Endodermal cell (in vitro differentiated cells): ENCODE measurements around the gene UPK3B. TPM values are rescaled to one million over a fixed set of nuclear protein-coding genes. Genes with fewer than 3 reads are reported as not detected.
"Not testable (repeated sequence)": the region's sequence is repeated elsewhere in the genome, so short reads cannot be mapped to it uniquely, and the experiment has no call there.

ENCODE experiments used
- DNase-seq: peaks from one replicate; pipeline ENCODE4 v3.0.0-alpha.2; 2017
- H3K27ac ChIP-seq: 2 replicates; pipeline ENCODE4 v1.5.1; 2013; ENCODE audit warnings: mild to moderate bottlenecking, low read depth, low read length, moderate library complexity
- H3K27me3 ChIP-seq: 2 replicates; pipeline ENCODE4 v1.6.1; 2013; ENCODE audit warnings: mild to moderate bottlenecking, low read length, moderate library complexity; ENCODE audit not compliant: insufficient read depth, control insufficient read depth, poor library complexity, severe bottlenecking
- H3K36me3 ChIP-seq: 2 replicates; pipeline ENCODE4 v1.7.0; 2013; ENCODE audit warnings: mild to moderate bottlenecking, low read length, moderate library complexity; ENCODE audit not compliant: control insufficient read depth, insufficient read depth
- H3K4me1 ChIP-seq: one replicate; pipeline ENCODE4 v1.7.0; 2013; ENCODE audit warnings: low read length; ENCODE audit not compliant: control insufficient read depth, insufficient read depth
- H3K4me3 ChIP-seq: 2 replicates; pipeline ENCODE4 v1.5.1; 2013; ENCODE audit warnings: mild to moderate bottlenecking, low read length, moderate library complexity
- H3K9ac ChIP-seq: 2 replicates; pipeline ENCODE4 v1.6.1; 2013; ENCODE audit warnings: mild to moderate bottlenecking, low read length, moderate library complexity; ENCODE audit not compliant: poor library complexity, severe bottlenecking; ENCODE audit errors: extremely low read depth
- H3K9me3 ChIP-seq: 2 replicates; pipeline ENCODE4 v1.6.1; 2013; ENCODE audit warnings: mild to moderate bottlenecking, low read length, moderate library complexity; ENCODE audit not compliant: control insufficient read depth
- H3K27ac Mint-ChIP-seq: 2 replicates; pipeline ENCODE4 v1.8.0; 2020; ENCODE audit warnings: mixed read lengths
- H3K27me3 Mint-ChIP-seq: 2 replicates; pipeline ENCODE4 v1.8.0; 2021; ENCODE audit warnings: mild to moderate bottlenecking, mixed read lengths; ENCODE audit not compliant: insufficient read depth
- H3K36me3 Mint-ChIP-seq: 2 replicates; pipeline ENCODE4 v1.8.0; 2020; ENCODE audit warnings: low read depth, mixed read lengths
- H3K4me1 Mint-ChIP-seq: 2 replicates; pipeline ENCODE4 v1.8.0; 2020; ENCODE audit warnings: mixed read lengths
- H3K4me3 Mint-ChIP-seq: 2 replicates; pipeline ENCODE4 v1.8.0; 2020; ENCODE audit warnings: mild to moderate bottlenecking, moderate library complexity, mixed read lengths
- H3K9me3 Mint-ChIP-seq: 2 replicates; pipeline ENCODE4 v1.8.0; 2020; ENCODE audit warnings: mild to moderate bottlenecking, mixed read lengths
- WGBS, 2 experiments: methylation state at CpG; one replicate each; pipeline versions ENCODE4 v1.1.5 to v1.1.7; 2013; ENCODE audit warnings: missing lambda C conversion rate in 2 of 2, mixed read lengths in 1 of 2; ENCODE audit not compliant: insufficient coverage in 1 of 2, insufficient read length in 1 of 2; 5-methylcytosine and 5-hydroxymethylcytosine counted together
- total RNA-seq, 2 donors: library from RNA; stranded (reverse); fragmentation: NEBNext Ultra II Directional in 1 of 2; extraction: Animal tissue kit (Norgen Biotek cat#: 25700) in 1 of 2; gene quantifications; 2 replicates in 1 of 2; 3 replicates in 1 of 2; pipeline ENCODE4 v1.2.1, GENCODE V29; 2021
- TF ChIP-seq, protein P1 (sequence below): fragments of 200-600 bp; sonication (generic); conservative IDR thresholded peaks from 2 replicates; pipeline ENCODE4 v1.5.0; 2021; ENCODE audit warnings: antibody characterized with exemption, mild to moderate bottlenecking

UPK3B gene
- total RNA-seq, 2 donors from 2014 or later, result 1.2 to 2.3 TPM

DNA sequence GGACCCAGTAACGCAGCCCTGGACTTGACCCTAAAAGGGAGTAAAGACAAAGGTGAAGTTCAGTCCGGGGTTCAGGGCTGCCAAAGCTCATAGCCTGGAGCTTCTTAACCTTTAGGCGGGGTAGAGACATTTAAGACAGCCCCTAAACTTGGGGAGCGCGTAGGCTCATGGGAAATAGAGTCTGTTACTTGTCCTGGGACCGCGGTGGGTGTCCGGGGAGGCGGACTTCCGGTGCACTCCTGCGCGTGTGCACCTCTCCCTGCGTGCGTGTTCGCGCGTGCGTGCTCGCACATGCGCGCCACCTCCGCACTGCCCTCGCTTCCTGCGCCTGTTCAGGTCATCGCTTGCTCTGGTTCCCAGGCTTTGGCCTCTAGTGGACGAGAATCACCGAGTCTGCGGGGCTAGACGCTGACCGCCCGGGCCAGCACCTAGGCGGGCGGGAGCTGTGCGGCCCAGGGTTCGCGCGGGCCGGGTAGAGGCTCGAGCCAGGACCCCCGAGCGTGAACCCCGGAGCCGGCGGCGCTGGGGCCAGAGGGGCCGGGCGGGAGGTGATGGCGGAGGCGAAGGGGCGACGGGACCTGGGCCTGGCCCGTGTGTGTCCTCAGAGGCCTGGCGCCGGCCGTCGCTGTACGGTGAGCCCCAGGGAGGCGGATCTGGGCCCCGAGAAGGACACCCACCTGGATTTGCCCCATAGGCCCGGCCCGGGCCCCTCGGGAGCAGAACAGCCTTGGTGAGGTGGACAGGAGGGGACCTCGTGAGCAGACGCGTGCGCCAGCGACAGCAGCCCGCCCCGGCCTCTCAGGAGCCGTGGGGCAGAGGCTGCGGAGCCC lies 38.9 kb downstream of the UPK3B start:
- Histone ChIP-seq H3K9ac (peak overlapping the region; percentile 69), H3K4me3 (peak overlapping the region; percentile 86)
- H3K4me1 Mint-ChIP-seq, H3K27me3 ChIP-seq, H3K9me3 Mint-ChIP-seq, H3K27me3 Mint-ChIP-seq, H3K27ac ChIP-seq, H3K4me1 ChIP-seq, H3K9me3 ChIP-seq, H3K36me3 ChIP-seq, H3K36me3 Mint-ChIP-seq: not testable (repeated sequence)
- 0% methylated on average over 71 of the region's 71 CpGs; no CpG with 5 or more reads in 1 of the 2 experiments for WGBS, 2 experiments
- Mint-ChIP-seq H3K27ac (peak overlapping the region; percentile 82), H3K4me3 (peak overlapping the region; percentile 85)
- DNase-seq, result peak; percentile 96
- TF ChIP-seq, protein P1, sequence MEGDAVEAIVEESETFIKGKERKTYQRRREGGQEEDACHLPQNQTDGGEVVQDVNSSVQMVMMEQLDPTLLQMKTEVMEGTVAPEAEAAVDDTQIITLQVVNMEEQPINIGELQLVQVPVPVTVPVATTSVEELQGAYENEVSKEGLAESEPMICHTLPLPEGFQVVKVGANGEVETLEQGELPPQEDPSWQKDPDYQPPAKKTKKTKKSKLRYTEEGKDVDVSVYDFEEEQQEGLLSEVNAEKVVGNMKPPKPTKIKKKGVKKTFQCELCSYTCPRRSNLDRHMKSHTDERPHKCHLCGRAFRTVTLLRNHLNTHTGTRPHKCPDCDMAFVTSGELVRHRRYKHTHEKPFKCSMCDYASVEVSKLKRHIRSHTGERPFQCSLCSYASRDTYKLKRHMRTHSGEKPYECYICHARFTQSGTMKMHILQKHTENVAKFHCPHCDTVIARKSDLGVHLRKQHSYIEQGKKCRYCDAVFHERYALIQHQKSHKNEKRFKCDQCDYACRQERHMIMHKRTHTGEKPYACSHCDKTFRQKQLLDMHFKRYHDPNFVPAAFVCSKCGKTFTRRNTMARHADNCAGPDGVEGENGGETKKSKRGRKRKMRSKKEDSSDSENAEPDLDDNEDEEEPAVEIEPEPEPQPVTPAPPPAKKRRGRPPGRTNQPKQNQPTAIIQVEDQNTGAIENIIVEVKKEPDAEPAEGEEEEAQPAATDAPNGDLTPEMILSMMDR, result peak; percentile 24

DNA sequence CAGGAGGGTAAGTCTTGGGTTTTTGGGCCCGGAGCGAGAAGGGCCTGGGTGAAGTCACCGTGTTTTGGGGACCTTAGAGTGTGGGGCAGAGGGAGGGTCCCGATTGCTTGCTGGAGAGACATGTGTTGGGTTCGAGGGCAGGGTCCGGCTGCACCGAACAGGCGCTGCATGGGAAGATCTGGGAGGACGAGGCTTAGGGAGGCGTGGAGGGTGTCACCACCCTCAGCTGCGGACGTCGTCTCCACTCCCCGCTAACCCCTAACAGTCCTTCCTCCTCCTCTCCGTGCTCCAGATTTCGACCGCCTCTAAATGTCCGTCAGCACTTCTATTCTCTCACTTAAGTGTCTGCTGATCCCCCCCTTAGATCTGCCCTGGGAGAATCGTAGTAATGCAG lies 39.5 kb downstream of the UPK3B start:
- Histone ChIP-seq H3K9ac (peak overlapping the region; percentile 69), H3K4me3 (peak overlapping the region; percentile 86)
- not testable (repeated sequence) for H3K27ac ChIP-seq, H3K36me3 Mint-ChIP-seq, H3K36me3 ChIP-seq, H3K4me1 ChIP-seq, H3K27me3 ChIP-seq, H3K9me3 ChIP-seq, H3K27me3 Mint-ChIP-seq, DNase-seq, H3K9me3 Mint-ChIP-seq, H3K4me1 Mint-ChIP-seq
- H3K27ac Mint-ChIP-seq, result peak overlapping the region; percentile 82
- peak overlapping the region; percentile 85 for H3K4me3 Mint-ChIP-seq
- WGBS, 2 experiments, result 0% methylated on average over 17 of the region's 19 CpGs; no CpG with 5 or more reads in 1 of the 2 experiments

DNA sequence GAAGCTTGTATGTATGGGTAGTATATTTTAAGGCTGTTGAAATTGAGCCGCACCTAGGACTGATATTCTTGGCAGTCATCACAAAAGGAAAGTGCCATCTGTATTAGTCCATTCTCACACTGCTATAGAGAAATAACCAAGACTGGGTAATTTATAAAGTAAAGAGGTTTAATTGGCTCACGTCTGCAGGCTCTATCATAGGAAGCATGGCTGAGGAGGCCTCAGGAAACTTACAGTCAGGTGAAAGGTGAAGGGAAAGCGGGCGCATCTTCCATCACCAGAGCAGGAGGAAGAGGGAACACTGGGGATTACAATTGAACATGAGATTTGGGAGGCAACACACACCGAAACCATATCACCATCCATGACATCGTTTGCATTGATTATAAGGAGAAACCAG lies 41.6 kb downstream of the UPK3B start:
- H3K36me3 Mint-ChIP-seq, H3K4me3 Mint-ChIP-seq, H3K9me3 Mint-ChIP-seq, H3K27me3 ChIP-seq, H3K27me3 Mint-ChIP-seq, H3K27ac Mint-ChIP-seq, DNase-seq, H3K4me1 ChIP-seq, H3K27ac ChIP-seq, H3K9me3 ChIP-seq, H3K9ac ChIP-seq, H3K4me3 ChIP-seq, H3K4me1 Mint-ChIP-seq, H3K36me3 ChIP-seq: not testable (repeated sequence)
- WGBS, 2 experiments, result 94 to 100% methylated on average over 1 to 3 of the region's 6 CpGs

DNA sequence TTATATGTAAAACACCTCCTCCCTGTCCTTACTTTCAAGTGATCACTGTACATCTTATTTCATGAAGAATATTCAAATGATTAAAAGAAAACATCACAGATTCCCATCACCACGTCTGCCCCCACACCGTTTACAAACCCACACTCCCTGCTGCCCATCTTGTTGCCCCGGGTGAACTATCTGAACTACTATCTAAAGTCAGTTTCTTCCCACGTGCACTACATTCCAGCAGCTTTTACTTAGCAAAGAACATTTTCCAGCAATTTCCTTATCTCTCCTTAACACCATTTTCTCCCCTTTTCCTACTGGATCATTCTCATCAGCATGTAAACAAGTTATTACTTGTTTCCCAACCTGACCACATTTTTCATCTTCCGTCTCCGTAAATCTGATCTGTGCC lies 49.3 kb downstream of the UPK3B start:
- not testable (repeated sequence) for H3K36me3 ChIP-seq, H3K9ac ChIP-seq, H3K27ac Mint-ChIP-seq, DNase-seq, H3K4me1 ChIP-seq, H3K27me3 Mint-ChIP-seq, H3K4me1 Mint-ChIP-seq, H3K27me3 ChIP-seq, H3K27ac ChIP-seq, H3K4me3 Mint-ChIP-seq, H3K4me3 ChIP-seq, H3K9me3 ChIP-seq
- WGBS, 2 experiments, result 89% methylated on average over 1 of the region's 6 CpGs; no CpG with 5 or more reads in 1 of the 2 experiments
- Mint-ChIP-seq H3K36me3 (peaks cover 21% of the 10 kb centered on the region), H3K9me3 (peaks cover 17% of the 10 kb centered on the region)

DNA sequence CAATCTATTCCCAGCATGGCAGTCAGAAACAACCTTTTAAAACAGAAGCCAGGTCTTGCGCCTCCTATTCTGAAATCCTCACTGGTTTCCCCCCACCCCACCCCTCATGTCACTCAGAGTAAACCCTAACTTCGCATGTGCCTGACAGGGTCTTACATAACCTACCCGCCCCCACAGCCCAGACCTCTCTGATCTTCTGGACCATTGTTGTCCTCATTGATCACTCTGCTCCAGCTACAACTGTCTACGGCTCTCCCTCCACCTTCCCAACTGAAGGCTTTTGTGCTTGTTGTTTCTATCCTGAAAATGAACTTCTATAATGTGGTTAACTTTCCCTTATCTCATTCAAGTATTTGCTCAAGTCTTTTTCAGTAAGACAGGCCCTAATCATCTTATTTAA lies 49.8 kb downstream of the UPK3B start:
- H3K4me1 Mint-ChIP-seq, H3K27me3 Mint-ChIP-seq, H3K4me3 Mint-ChIP-seq, H3K4me1 ChIP-seq, H3K36me3 ChIP-seq, H3K27ac Mint-ChIP-seq, H3K9me3 ChIP-seq, H3K27ac ChIP-seq, H3K27me3 ChIP-seq, DNase-seq, H3K4me3 ChIP-seq, H3K9ac ChIP-seq: not testable (repeated sequence)
- Mint-ChIP-seq H3K9me3 (peaks cover 18% of the 10 kb centered on the region), H3K36me3 (peaks cover 19% of the 10 kb centered on the region)
- 91% methylated on average over 4 of the region's 4 CpGs; no CpG with 5 or more reads in 1 of the 2 experiments for WGBS, 2 experiments

DNA sequence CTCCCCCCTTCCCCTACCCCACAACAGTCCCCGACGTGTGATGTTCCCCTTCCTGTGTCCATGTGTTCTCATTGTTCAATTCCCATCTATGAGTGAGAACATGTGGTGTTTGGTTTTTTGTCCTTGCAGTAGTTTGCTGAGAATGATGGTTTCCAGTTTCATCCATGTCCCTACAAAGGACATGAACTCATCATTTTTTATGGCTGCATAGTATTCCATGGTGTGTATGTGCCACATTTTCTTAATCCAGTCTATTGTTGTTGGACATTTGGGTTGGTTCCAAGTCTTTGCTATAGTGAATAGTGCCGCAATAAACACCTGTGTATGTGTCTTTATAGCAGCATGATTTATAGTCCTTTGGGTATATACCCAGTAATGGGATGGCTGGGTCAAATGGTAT lies 51.0 kb downstream of the UPK3B start:
- not testable (repeated sequence) for H3K9me3 ChIP-seq, DNase-seq, H3K27me3 Mint-ChIP-seq, H3K9ac ChIP-seq, H3K4me3 Mint-ChIP-seq, H3K4me1 ChIP-seq, H3K4me1 Mint-ChIP-seq, H3K27ac Mint-ChIP-seq, H3K27me3 ChIP-seq, H3K27ac ChIP-seq, H3K36me3 ChIP-seq, H3K4me3 ChIP-seq
- peaks cover 26% of the 10 kb centered on the region for H3K36me3 Mint-ChIP-seq
- peaks cover 28% of the 10 kb centered on the region for H3K9me3 Mint-ChIP-seq
- WGBS, 2 experiments, result 96% methylated on average over 3 of the region's 3 CpGs; no CpG with 5 or more reads in 1 of the 2 experiments
